Activated CD4-positive, alpha-beta memory T cell treated with anti-CD3 and anti-CD28 coated beads, Interleukin-2, amount 10 ng/mL, durations not matched to agents 7 days and 5 days (primary cell): Measurements from ENCODE around the gene FUBP1. TPM values are rescaled to one million over a fixed set of nuclear protein-coding genes. Genes with fewer than 3 reads are reported as not detected.
"Not testable (repeated sequence)": the region's sequence is repeated elsewhere in the genome, so short reads cannot be mapped to it uniquely, and the experiment has no call there.

Experiments
- CTCF ChIA-PET: fragments of 350-600 bp; sonication (Branson Sonifier 250); formaldehyde crosslinking; loops from one replicate; lab custom pipeline; 2021; ENCODE audit warnings: antibody characterized with exemption, inconsistent platforms; lab: Charles Lee
- POLR2A ChIA-PET: fragments of 350-600 bp; sonication (Branson Sonifier 250); formaldehyde crosslinking; loops from one replicate; lab custom pipeline; 2021; ENCODE audit warnings: antibody characterized with exemption; lab: Charles Lee
- DNase-seq: peaks from one replicate; pipeline ENCODE4 v3.0.0-alpha.2; 2020
- H3K27ac Mint-ChIP-seq: one replicate; pipeline ENCODE4 v1.8.0; 2021; ENCODE audit warnings: mild to moderate bottlenecking, mixed read lengths
- H3K27me3 Mint-ChIP-seq: one replicate; pipeline ENCODE4 v1.8.0; 2021; ENCODE audit warnings: mixed read lengths
- H3K36me3 Mint-ChIP-seq: one replicate; pipeline ENCODE4 v1.8.0; 2021; ENCODE audit warnings: low read depth, mixed read lengths
- H3K4me1 Mint-ChIP-seq: one replicate; pipeline ENCODE4 v1.8.0; 2021; ENCODE audit warnings: mixed read lengths
- H3K4me3 Mint-ChIP-seq: one replicate; pipeline ENCODE4 v1.8.0; 2021; ENCODE audit warnings: mild to moderate bottlenecking, mixed read lengths
- H3K9me3 Mint-ChIP-seq: one replicate; pipeline ENCODE4 v1.8.0; 2021; ENCODE audit warnings: mixed read lengths
- total RNA-seq, 2 experiments: library from RNA; stranded (reverse); gene quantifications; one replicate each; pipeline ENCODE4 v1.2.3, GENCODE V29; 2021

FUBP1 gene
- total RNA-seq, 2 experiments from 2014 or later: 182 to 185 TPM

- H3K4me3 Mint-ChIP-seq: no peak overlapping the region
- no peak for DNase-seq
- H3K36me3 Mint-ChIP-seq: peaks cover 23% of the 10 kb centered on the region
- H3K27ac Mint-ChIP-seq: no peak overlapping the region
- no peaks in the 10 kb centered on the region for H3K9me3 Mint-ChIP-seq
- CTCF ChIA-PET: interaction anchor here (1.0 kb wide), 1 partner anchor 18 kb away, joined by 3 read pairs; no protein-coding TSS in a partner anchor
- POLR2A ChIA-PET: no interaction called here
- peaks cover 4% of the 10 kb centered on the region for H3K4me1 Mint-ChIP-seq
- no peaks in the 10 kb centered on the region for H3K27me3 Mint-ChIP-seq
Measured at GRCh38 chr1:77938651-77939050, 40.2 kb downstream of the FUBP1 start.

- Mint-ChIP-seq H3K36me3 (no peaks in the 10 kb centered on the region), H3K27me3 (peaks cover 8% of the 10 kb centered on the region), H3K4me1 (peaks cover 20% of the 10 kb centered on the region), H3K27ac (no peak overlapping the region), H3K4me3 (no peak overlapping the region), H3K9me3 (no peaks in the 10 kb centered on the region)
- no peak for DNase-seq
- ChIA-PET POLR2A (no interaction called here), CTCF (no interaction called here)
Measured at GRCh38 chr1:77929806-77930205, 49.1 kb downstream of the FUBP1 start.

DNA sequence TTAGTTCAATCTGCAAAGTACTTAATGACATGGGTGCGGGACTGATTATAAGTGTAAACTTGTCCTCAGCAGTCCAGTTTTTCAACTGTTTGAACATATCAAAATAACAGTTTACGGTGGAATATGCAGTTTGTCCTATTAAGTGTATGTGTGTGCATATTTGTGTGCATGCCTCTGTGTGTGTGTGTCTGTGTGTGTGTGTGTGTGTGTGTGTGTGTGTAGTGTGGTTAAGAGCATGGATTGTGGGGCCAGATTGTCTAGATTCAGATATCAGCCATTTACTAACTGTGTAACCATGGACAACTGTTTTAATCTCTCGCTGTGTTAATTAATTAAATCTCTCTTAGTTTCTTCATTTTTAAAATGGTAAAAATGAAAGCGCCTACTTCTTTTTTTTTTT is 51.5 kb downstream of the FUBP1 start:
- Mint-ChIP-seq H3K27me3 (peaks cover 10% of the 10 kb centered on the region), H3K9me3 (no peaks in the 10 kb centered on the region), H3K4me3 (peak overlapping the region; percentile 46), H3K27ac (no peak overlapping the region), H3K36me3 (no peaks in the 10 kb centered on the region), H3K4me1 (peaks cover 20% of the 10 kb centered on the region)
- CTCF ChIA-PET: interaction anchor here (1.7 kb wide), 1 partner anchor 11 kb away, joined by 3 read pairs; no protein-coding TSS in a partner anchor
- POLR2A ChIA-PET: no interaction called here
- no peak for DNase-seq

DNA sequence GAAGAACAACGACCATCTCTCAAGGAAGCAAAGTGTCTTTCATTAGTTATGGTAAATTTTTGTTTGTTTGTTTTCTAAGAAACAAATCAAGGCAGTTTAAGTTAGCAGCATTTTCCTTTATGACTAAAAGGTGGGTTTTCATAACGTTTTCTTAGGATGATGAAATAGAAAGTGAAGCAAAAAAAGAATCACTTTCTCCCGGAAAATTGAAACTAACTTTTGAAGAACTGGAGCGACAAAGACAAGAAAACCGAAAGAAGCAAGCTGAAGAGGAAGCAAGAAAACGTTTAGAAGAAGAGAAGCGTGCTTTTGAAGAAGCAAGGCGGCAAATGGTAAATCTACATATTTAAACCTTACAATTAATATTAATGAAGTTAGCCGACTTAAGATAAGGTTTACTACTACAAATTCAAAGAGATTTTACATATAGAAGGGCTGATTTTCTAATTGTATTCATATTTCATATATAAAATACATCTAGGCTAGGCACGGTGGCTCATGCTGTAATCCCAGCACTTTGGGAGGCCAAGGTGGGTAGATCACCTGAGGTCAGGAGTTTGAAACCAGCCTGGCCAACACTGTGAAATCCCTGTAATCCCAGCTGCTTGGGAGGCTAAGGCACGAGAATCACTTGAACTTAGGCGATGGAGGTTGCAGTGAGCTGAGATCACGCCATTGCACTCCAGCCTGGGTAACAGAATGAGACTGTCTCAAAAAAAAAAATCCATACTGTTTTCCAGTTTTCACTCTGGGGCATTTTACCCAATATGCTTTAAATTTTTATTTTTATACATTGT is 52.1 kb downstream of the FUBP1 start:
- H3K4me1 Mint-ChIP-seq: peaks cover 20% of the 10 kb centered on the region
- H3K36me3 Mint-ChIP-seq: no peaks in the 10 kb centered on the region
- no peak for DNase-seq
- ChIA-PET POLR2A (no interaction called here), CTCF (interaction anchor here (1.7 kb wide), 1 partner anchor 10 kb away, joined by 3 read pairs; no protein-coding TSS in a partner anchor)
- H3K4me3 Mint-ChIP-seq: peak overlapping the region; percentile 67
- H3K9me3 Mint-ChIP-seq: no peaks in the 10 kb centered on the region
- H3K27me3 Mint-ChIP-seq: peaks cover 10% of the 10 kb centered on the region
- H3K27ac Mint-ChIP-seq: peak overlapping the region; percentile 16

DNA sequence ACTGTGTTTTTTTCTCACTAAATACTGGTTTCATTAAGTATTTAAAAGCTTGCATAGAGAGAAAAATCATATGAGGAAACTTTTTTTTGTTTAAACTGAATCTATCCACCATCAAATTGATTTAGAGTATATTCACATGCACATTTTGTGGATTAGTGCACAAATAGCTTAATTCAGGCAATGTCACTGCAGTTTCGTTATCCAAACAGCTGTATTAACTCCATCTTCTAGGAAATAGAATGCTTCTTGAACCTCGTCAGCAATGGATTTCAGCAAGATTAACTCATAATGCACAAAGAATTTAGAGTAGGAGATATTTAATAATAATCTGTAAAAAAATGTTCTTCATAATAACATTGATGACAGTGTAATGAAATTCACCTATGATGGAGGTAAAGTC is 52.9 kb downstream of the FUBP1 start:
- no peaks in the 10 kb centered on the region for H3K9me3 Mint-ChIP-seq
- H3K4me1 Mint-ChIP-seq: peaks cover 20% of the 10 kb centered on the region
- H3K36me3 Mint-ChIP-seq: no peaks in the 10 kb centered on the region
- ChIA-PET CTCF (no interaction called here), POLR2A (no interaction called here)
- no peak for DNase-seq
- no peak overlapping the region for H3K27ac Mint-ChIP-seq
- no peak overlapping the region for H3K4me3 Mint-ChIP-seq
- peaks cover 10% of the 10 kb centered on the region for H3K27me3 Mint-ChIP-seq

GRCh38 chr1:77925518-77925917 is 53.4 kb downstream of the FUBP1 start:
- POLR2A ChIA-PET: interaction anchor here (1.0 kb wide), 1 partner anchor 79 kb away, joined by 4 read pairs; no protein-coding TSS in a partner anchor
- Mint-ChIP-seq H3K4me3 (no peak overlapping the region), H3K4me1 (peaks cover 19% of the 10 kb centered on the region), H3K36me3 (no peaks in the 10 kb centered on the region), H3K27me3 (peaks cover 10% of the 10 kb centered on the region), H3K9me3 (no peaks in the 10 kb centered on the region), H3K27ac (no peak overlapping the region)
- CTCF ChIA-PET: no interaction called here
- no peak for DNase-seq

GRCh38 chr1:77918918-77919317 is 60.0 kb downstream of the FUBP1 start:
- POLR2A ChIA-PET, H3K4me3 Mint-ChIP-seq, CTCF ChIA-PET, DNase-seq, H3K27ac Mint-ChIP-seq, H3K4me1 Mint-ChIP-seq, H3K9me3 Mint-ChIP-seq, H3K27me3 Mint-ChIP-seq, H3K36me3 Mint-ChIP-seq: not testable (repeated sequence)

GRCh38 chr1:77910116-77910515 is 68.8 kb downstream of the FUBP1 start:
- no peaks in the 10 kb centered on the region for H3K27me3 Mint-ChIP-seq
- no peaks in the 10 kb centered on the region for H3K4me1 Mint-ChIP-seq
- H3K36me3 Mint-ChIP-seq: no peaks in the 10 kb centered on the region
- H3K27ac Mint-ChIP-seq: no peak overlapping the region
- H3K9me3 Mint-ChIP-seq: no peaks in the 10 kb centered on the region
- DNase-seq: no peak
- no peak overlapping the region for H3K4me3 Mint-ChIP-seq
- POLR2A ChIA-PET: no interaction called here
- CTCF ChIA-PET: no interaction called here

DNA sequence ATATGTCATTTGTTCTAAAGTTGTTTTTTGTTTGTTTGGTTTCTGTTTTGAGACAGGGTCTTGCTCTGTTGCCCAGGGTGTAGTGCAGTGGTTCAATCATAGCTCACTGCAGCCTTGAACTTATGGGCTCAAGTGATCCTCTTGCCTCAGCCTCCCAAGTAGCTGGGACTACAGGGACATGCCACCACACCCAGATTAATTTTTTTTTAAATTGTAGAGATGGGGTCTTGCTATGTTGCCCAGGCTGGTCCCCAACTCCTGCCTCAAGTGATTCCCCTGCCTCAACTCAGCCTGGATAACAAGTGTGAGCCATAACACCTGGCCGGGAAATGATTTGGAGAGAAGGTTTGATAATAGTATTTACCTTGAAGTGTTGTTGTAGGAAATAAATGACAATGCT is 72.2 kb downstream of the FUBP1 start:
- DNase-seq: no peak
- no peaks in the 10 kb centered on the region for H3K4me1 Mint-ChIP-seq
- no peaks in the 10 kb centered on the region for H3K9me3 Mint-ChIP-seq
- POLR2A ChIA-PET: no interaction called here
- H3K27ac Mint-ChIP-seq: no peak overlapping the region
- no peak overlapping the region for H3K4me3 Mint-ChIP-seq
- H3K36me3 Mint-ChIP-seq: no peaks in the 10 kb centered on the region
- CTCF ChIA-PET: no interaction called here
- H3K27me3 Mint-ChIP-seq: no peaks in the 10 kb centered on the region

DNA sequence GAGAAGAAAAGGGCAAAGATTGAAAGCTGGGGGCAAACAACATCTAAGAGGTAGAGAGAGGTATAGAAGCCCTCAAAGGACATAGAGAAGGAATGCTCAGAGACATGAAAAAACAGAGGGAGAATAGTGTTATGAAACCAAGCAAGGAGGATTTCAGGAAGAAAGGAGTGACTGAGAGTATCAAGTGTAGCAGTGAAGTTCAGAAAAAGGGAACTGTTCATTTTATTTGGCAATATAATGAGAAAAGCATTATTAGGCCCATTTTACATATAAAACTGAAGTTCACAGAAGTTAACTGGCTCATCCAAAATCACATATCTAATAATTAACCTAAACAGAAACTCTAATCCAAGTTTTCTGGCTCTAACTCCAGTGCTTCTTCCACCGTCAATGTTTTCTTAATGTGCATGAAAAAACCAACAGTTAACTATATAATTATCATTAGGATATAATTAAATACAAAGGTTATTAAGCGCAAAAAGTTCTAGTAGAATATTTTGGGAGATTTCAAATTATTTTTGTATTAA is 72.8 kb downstream of the FUBP1 start:
- H3K4me1 Mint-ChIP-seq: no peaks in the 10 kb centered on the region
- H3K27me3 Mint-ChIP-seq: no peaks in the 10 kb centered on the region
- H3K27ac Mint-ChIP-seq: no peak overlapping the region
- ChIA-PET POLR2A (no interaction called here), CTCF (no interaction called here)
- DNase-seq: no peak
- H3K36me3 Mint-ChIP-seq: no peaks in the 10 kb centered on the region
- no peaks in the 10 kb centered on the region for H3K9me3 Mint-ChIP-seq
- H3K4me3 Mint-ChIP-seq: no peak overlapping the region

GRCh38 chr1:77905603-77906002 is 73.3 kb downstream of the FUBP1 start:
- no peaks in the 10 kb centered on the region for H3K9me3 Mint-ChIP-seq
- ChIA-PET CTCF (no interaction called here), POLR2A (no interaction called here)
- no peak overlapping the region for H3K27ac Mint-ChIP-seq
- DNase-seq: no peak
- no peak overlapping the region for H3K4me3 Mint-ChIP-seq
- no peaks in the 10 kb centered on the region for H3K36me3 Mint-ChIP-seq
- no peaks in the 10 kb centered on the region for H3K27me3 Mint-ChIP-seq
- H3K4me1 Mint-ChIP-seq: no peaks in the 10 kb centered on the region

- Mint-ChIP-seq H3K4me1 (no peaks in the 10 kb centered on the region), H3K4me3 (no peak overlapping the region), H3K9me3 (no peaks in the 10 kb centered on the region), H3K27ac (no peak overlapping the region), H3K36me3 (no peaks in the 10 kb centered on the region), H3K27me3 (peaks cover 2% of the 10 kb centered on the region)
- no peak for DNase-seq
- ChIA-PET CTCF (interaction anchor here (0.6 to 1.0 kb wide), 3 partner anchors 20 to 368 kb away, joined by 3 to 4 read pairs (median 3); no protein-coding TSS in a partner anchor), POLR2A (no interaction called here)
Measured at GRCh38 chr1:77900687-77901293, 78.1 kb downstream of the FUBP1 start.

DNA sequence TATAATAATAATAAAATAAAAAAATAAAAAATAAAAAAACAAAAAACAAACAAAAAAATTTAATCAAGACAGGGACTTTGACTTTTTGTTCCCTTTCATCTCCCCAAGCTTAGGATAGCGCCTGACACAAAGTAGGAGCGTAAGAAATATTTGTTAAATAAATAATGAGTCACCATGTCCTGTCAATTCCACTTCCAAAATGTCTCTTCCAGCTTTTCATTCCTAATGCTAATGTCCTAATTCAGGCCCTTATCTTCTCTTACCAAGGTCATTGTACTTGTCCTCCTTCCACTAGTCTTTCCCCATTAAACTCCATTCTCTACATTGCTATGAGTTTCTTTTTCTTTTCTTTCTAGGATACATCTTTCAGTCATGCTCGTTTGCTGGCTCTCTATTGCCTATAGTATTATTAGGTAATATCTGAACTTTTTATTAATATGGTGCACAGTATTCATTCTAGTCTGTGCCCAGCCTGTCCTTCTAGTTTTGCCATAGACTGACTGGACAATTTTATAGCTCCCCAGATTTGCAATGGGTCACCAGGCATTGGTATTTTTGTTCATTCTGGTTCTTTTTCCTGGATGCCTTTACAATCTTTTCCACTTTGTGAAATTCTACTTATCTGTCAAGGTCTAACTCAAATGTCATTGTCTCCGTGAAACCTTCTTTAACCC is 79.1 kb downstream of the FUBP1 start:
- H3K36me3 Mint-ChIP-seq: no peaks in the 10 kb centered on the region
- no peaks in the 10 kb centered on the region for H3K4me1 Mint-ChIP-seq
- POLR2A ChIA-PET: no interaction called here
- H3K4me3 Mint-ChIP-seq: no peak overlapping the region
- peaks cover 2% of the 10 kb centered on the region for H3K27me3 Mint-ChIP-seq
- no peak for DNase-seq
- no peaks in the 10 kb centered on the region for H3K9me3 Mint-ChIP-seq
- CTCF ChIA-PET: interaction anchor here (0.7 to 1.0 kb wide), 2 partner anchors 74 to 313 kb away, joined by 3 to 4 read pairs; no protein-coding TSS in a partner anchor
- no peak overlapping the region for H3K27ac Mint-ChIP-seq
